ENCODE results near the gene VAMP7.

DNA sequence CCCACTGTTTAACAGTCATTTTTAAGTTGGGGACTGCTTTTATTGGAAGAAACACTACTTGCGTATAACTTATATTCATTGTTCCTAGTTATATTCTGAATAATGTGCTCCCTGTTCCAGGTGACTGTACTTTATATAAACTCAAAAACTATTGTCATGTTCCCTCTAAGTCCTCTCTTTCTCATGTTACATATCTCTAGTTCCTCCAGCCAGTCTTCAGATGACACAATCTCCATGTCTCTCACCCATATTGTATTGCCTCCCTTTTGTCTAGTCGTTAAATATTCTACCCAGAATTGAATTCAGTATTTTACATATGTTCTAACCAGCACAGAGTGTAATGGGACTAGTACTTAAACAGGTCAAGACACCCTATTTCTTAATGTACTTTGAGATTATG lies 5.3 kb downstream of the VAMP7 start:
- TF ChIP-seq POLR2A (conservative IDR thresholded peaks at IDR 0.05) (no peak), CHD1 (IDR thresholded peaks at IDR 0.05; ENCODE audit: low read length) (no peak), NFYB (IDR thresholded peaks at IDR 0.05; ENCODE audit: extremely low read depth, insufficient read length) (no peak)
